K562 (cell line): Measurements from ENCODE around the gene CUX1. TPM values are rescaled to one million over a fixed set of nuclear protein-coding genes. Genes with fewer than 3 reads are reported as not detected.

Source experiments
- ATAC-seq: fragments of 200-7000 bp; cut with Tn5 transposase; 3 replicates; pipeline ENCODE4 v1.9.1; 2020; ENCODE audit warnings: moderate library complexity
- BruUV-seq: library from RNA; stranded (reverse); fragments of 400-500 nt; replicated peaks from 2 replicates; lab custom pipeline; 2021; lab: Mats Ljungman, UMichigan
- CTCF ChIA-PET: fragments of 300-600 bp; formaldehyde crosslinking; extraction: SDS; loops from one replicate; lab custom pipeline; 2021; ENCODE audit warnings: low intra/inter-chr PET ratio; lab: Yijun Ruan, JAX
- POLR2A ChIA-PET: fragments of 300-600, 350-650 bp; sonication (Branson Sonifier 250); formaldehyde crosslinking; extraction: SDS; loops from one replicate; lab custom pipeline; 2021; ENCODE audit warnings: antibody characterized with exemption, inconsistent platforms; lab: Yijun Ruan, JAX
- DNase-seq, 4 experiments: peaks; one replicate each; pipeline versions ENCODE4 v3.0.0 to v3.0.0-alpha.2; 2011 to 2018; ENCODE audit warnings: low spot score in 3 of 4, mixed read lengths in 3 of 4; ENCODE audit errors: extremely low read depth in 1 of 4
- FAIRE-seq: peaks from 2 replicates; lab custom pipeline; 2011; peaks lifted over from hg19 to GRCh38; lab: Jason Lieb, UNC
- H2AFZ ChIP-seq: 2 replicates; pipeline ENCODE4 v1.6.0; 2011; ENCODE audit warnings: low read depth, low read length, control low read depth, inconsistent platforms
- H3K27ac ChIP-seq: fragments of 200-600 bp; 3 replicates; pipeline ENCODE4 v1.8.0; 2011; ENCODE audit warnings: low read depth, mild to moderate bottlenecking, control low read depth, inconsistent platforms, low read length, moderate library complexity, mixed read lengths; ENCODE audit errors: extremely low read depth
- H3K27me3 ChIP-seq, 2 experiments: fragments of 300-600 bp in 1 of 2; 2 replicates in 1 of 2; 3 replicates in 1 of 2; pipeline versions ENCODE4 v1.6.0 to v1.8.0; 2011; ENCODE audit warnings: inconsistent platforms in 2 of 2, low read length in 2 of 2, mild to moderate bottlenecking in 1 of 2, mixed read lengths in 1 of 2, moderate library complexity in 1 of 2; ENCODE audit not compliant: control insufficient read depth in 2 of 2, insufficient read depth in 2 of 2
- H3K36me3 ChIP-seq: fragments of 300-600 bp; 3 replicates; pipeline ENCODE4 v1.8.0; 2011; ENCODE audit warnings: mild to moderate bottlenecking, low read length, inconsistent platforms; ENCODE audit not compliant: control insufficient read depth, insufficient read depth
- H3K4me1 ChIP-seq, 2 experiments: fragments of 200-600 bp in 1 of 2; replicated peaks in 1 of 2; 2 replicates in 1 of 2; 3 replicates in 1 of 2; pipeline versions ENCODE4 v1.5.1 to v1.8.0; 2011; ENCODE audit warnings: inconsistent platforms in 2 of 2, low read length in 2 of 2, mild to moderate bottlenecking in 1 of 2, mixed read lengths in 1 of 2, moderate library complexity in 1 of 2; ENCODE audit not compliant: control insufficient read depth in 2 of 2, insufficient read depth in 2 of 2
- H3K4me2 ChIP-seq: 2 replicates; pipeline ENCODE4 v1.6.1; 2011; ENCODE audit warnings: low read length, control low read depth, inconsistent platforms, mixed read lengths; ENCODE audit not compliant: insufficient read depth
- H3K4me3 ChIP-seq: fragments of 200-600 bp; sonication (generic), shearing (Covaris generic); 2 replicates; pipeline ENCODE4 v1.5.1; 2016; ENCODE audit warnings: control low read depth, inconsistent platforms
- H3K79me2 ChIP-seq: fragments of 200-600 bp; 3 replicates; pipeline ENCODE4 v1.8.0; 2011; ENCODE audit warnings: low read length, inconsistent platforms; ENCODE audit not compliant: control insufficient read depth, insufficient read depth
- H3K9ac ChIP-seq, 2 experiments: 2 replicates each; pipeline versions ENCODE4 v1.6.0 to v1.6.1; 2011; ENCODE audit warnings: low read depth in 2 of 2, low read length in 2 of 2, control low read depth in 1 of 2, inconsistent platforms in 1 of 2, mild to moderate bottlenecking in 1 of 2, mixed read lengths in 1 of 2; ENCODE audit not compliant: insufficient read depth in 1 of 2
- H3K9me1 ChIP-seq: one replicate; pipeline ENCODE4 v1.6.0; 2011; ENCODE audit warnings: inconsistent platforms, mild to moderate bottlenecking, low read length, moderate library complexity; ENCODE audit not compliant: control insufficient read depth, insufficient read depth
- H3K9me3 ChIP-seq: replicated peaks from 2 replicates; pipeline ENCODE4 v1.5.1; 2011; ENCODE audit warnings: low read depth, low read length, inconsistent platforms; ENCODE audit not compliant: control insufficient read depth, insufficient read depth
- H4K20me1 ChIP-seq: replicated peaks from 2 replicates; pipeline ENCODE4 v1.6.1; 2011; ENCODE audit warnings: low read length, inconsistent platforms, mixed read lengths; ENCODE audit not compliant: control insufficient read depth, insufficient read depth
- CBX2 ChIP-seq: fragments of 200-600 bp; sonication (generic); IDR thresholded peaks from one replicate; pipeline ENCODE4 v1.6.1; 2012; ENCODE audit warnings: mild to moderate bottlenecking, low read length, inconsistent platforms; ENCODE audit not compliant: insufficient read depth, poor library complexity, severe bottlenecking
- CBX8 ChIP-seq: fragments of 200-600 bp; sonication (generic); IDR thresholded peaks from 2 replicates; pipeline ENCODE4 v1.6.1; 2012; ENCODE audit warnings: borderline replicate concordance, mixed run types, low read depth, mild to moderate bottlenecking, moderate library complexity, mixed read lengths, low read length, control low read depth, inconsistent platforms; ENCODE audit not compliant: poor library complexity, severe bottlenecking; ENCODE audit errors: extremely low read depth
- CEBPB ChIP-seq: fragments of 450-650 bp; IDR thresholded peaks from 2 replicates; pipeline ENCODE4 v1.6.1; 2016; ENCODE audit warnings: missing genetic modification characterization, missing compliant biosample characterization
- E2F8 ChIP-seq: fragments of 450-650 bp; IDR thresholded peaks from 2 replicates; pipeline ENCODE4 v1.7.1; 2018; ENCODE audit warnings: mild to moderate bottlenecking, low read depth; ENCODE audit not compliant: partially characterized antibody
- FOXJ3 ChIP-seq: sonication (generic); formaldehyde crosslinking; IDR thresholded peaks from 2 replicates; pipeline ENCODE4 v1.4.0; 2020; ENCODE audit warnings: mild to moderate bottlenecking, missing genetic modification reagents
- JUN ChIP-seq, 2 experiments: sonication (generic) in 1 of 2; formaldehyde crosslinking in 1 of 2; IDR thresholded peaks; 2 replicates each; pipeline versions ENCODE4 v1.6.1 to v1.8.0; 2012 to 2022; ENCODE audit warnings: borderline replicate concordance in 2 of 2, mild to moderate bottlenecking in 2 of 2, improper control_type of control experiment in 1 of 2, low read depth in 1 of 2, low read length in 1 of 2, missing genetic modification reagents in 1 of 2
- NKRF ChIP-seq: fragments of 450-650 bp; IDR thresholded peaks from 2 replicates; pipeline ENCODE4 v1.6.1; 2016; ENCODE audit warnings: borderline replicate concordance
- NR3C1 ChIP-seq: sonication (generic); formaldehyde crosslinking; IDR thresholded peaks from 2 replicates; pipeline ENCODE4 v1.8.1; 2022; ENCODE audit warnings: missing genetic modification reagents
- SMAD4 ChIP-seq: fragments of 250-450 bp; sonication (Bioruptor Pico); conservative IDR thresholded peaks from 2 replicates; pipeline ENCODE4 v1.8.0; 2021; ENCODE audit warnings: inconsistent platforms, mild to moderate bottlenecking, moderate library complexity
- TBP ChIP-seq: optimal IDR thresholded peaks from 2 replicates; pipeline ENCODE3; 2011; ENCODE audit warnings: low read depth, low read length, improper control_type of control experiment
- TEAD4 ChIP-seq, 2 experiments: sonication (generic) in 1 of 2; formaldehyde crosslinking in 1 of 2; IDR thresholded peaks; 2 replicates each; pipeline versions ENCODE4 v1.6.1 to v1.8.0; 2012 to 2022; ENCODE audit warnings: borderline replicate concordance in 1 of 2, inconsistent platforms in 1 of 2, low read length in 1 of 2, mild to moderate bottlenecking in 1 of 2, missing genetic modification reagents in 1 of 2
- ZBTB8A ChIP-seq: fragments of 450-650 bp; IDR thresholded peaks from 2 replicates; pipeline ENCODE4 v1.6.1; 2018; ENCODE audit warnings: mild to moderate bottlenecking, moderate library complexity; ENCODE audit not compliant: partially characterized antibody
- ZNF696 ChIP-seq: fragments of 250-450 bp; sonication (Bioruptor Pico); conservative IDR thresholded peaks from 2 replicates; pipeline ENCODE4 v1.4.0; 2020; ENCODE audit warnings: mild to moderate bottlenecking, moderate library complexity
- ZSCAN29 ChIP-seq: fragments of 450-650 bp; IDR thresholded peaks from 2 replicates; pipeline ENCODE4 v1.6.1; 2017
- ZSCAN32 ChIP-seq: fragments of 450-650 bp; formaldehyde crosslinking; IDR thresholded peaks from 2 replicates; pipeline ENCODE4 v1.4.0; 2020; ENCODE audit warnings: mild to moderate bottlenecking, moderate library complexity
- WGBS: fragments of 100-300 bp; shearing (Covaris generic); methylation state at CpG from one replicate; pipeline ENCODE4 v1.1.6; 2016; ENCODE audit warnings: low coverage, mixed read lengths; ENCODE audit not compliant: insufficient coverage; ENCODE audit errors: missing lambda C conversion rate; 5-methylcytosine and 5-hydroxymethylcytosine counted together
- in situ Hi-C: fragments of 300-500 bp; cut with MboI; formaldehyde crosslinking; loops from 4 replicates; pipeline ENCODE4 v1.15.0; 2018; ENCODE audit warnings: inconsistent platforms, mixed read lengths
- intact Hi-C: fragments of 100-400 bp; cut with micrococcal nuclease; formaldehyde crosslinking; loops from 2 replicates; pipeline ENCODE4 v1.14.2; 2022
- polyA plus RNA-seq, 8 experiments: library from polyadenylated mRNA; depleted of rRNA in 4 of 8; stranded (reverse) in 5 of 8; unstranded in 3 of 8; fragments of >200 nt; fragmentation: Nextera tagmentation in 2 of 8; fragmentation: Illumina TruSeq in 1 of 8; extraction: Ambion mirVana in 2 of 8; extraction: Trizol in 1 of 8; gene quantifications; 2 replicates each; pipeline versions ENCODE4 v1.2.1 to v1.2.3, GENCODE V29; 2011 to 2014; ENCODE audit warnings: inconsistent platforms in 1 of 8, missing spikeins in 1 of 8
- total RNA-seq, 7 experiments: library from RNA; depleted of rRNA in 6 of 7; stranded (reverse); fragments of >200 nt in 6 of 7; fragmentation: Illumina TruSeq in 2 of 7; extraction: Trizol in 2 of 7; gene quantifications; 2 replicates each; pipeline versions ENCODE4 v1.2.1 to v1.2.3, GENCODE V29; 2011 to 2021; ENCODE audit warnings: low replicate concordance in 1 of 7
- TF ChIP-seq, protein P1 (sequence below), 2 experiments: fragments of 250-450 bp in 1 of 2; fragments of 450-650 bp in 1 of 2; sonication (Bioruptor Pico) in 1 of 2; IDR thresholded peaks; 2 replicates each; pipeline versions ENCODE4 v1.6.1 to v1.8.0; 2016 to 2021; ENCODE audit warnings: mild to moderate bottlenecking in 2 of 2, moderate library complexity in 2 of 2, missing compliant biosample characterization in 1 of 2, missing genetic modification characterization in 1 of 2

The CUX1 gene
- total and polyA plus RNA-seq, 9 of the 15 experiments (the other 6 are each of a cell fraction or from before 2014, with no cell fraction given), result 3.6 to 55.3 (median 25.2) TPM

GRCh38 chr7:101960323-101960722, 142.9 kb downstream of the CUX1 start:
- H3K79me2 ChIP-seq, result peaks cover 32% of the 10 kb centered on the region; the same call in 2 of the 3 replicates
- POLR2A ChIA-PET, result interaction anchor here (0.7 to 1.4 kb wide), 2 partner anchors 9 to 104 kb away, joined by 3 read pairs; no protein-coding TSS in a partner anchor
- TF ChIP-seq SMAD4 (CRISPR knock-in tag) (no peak), E2F8 (no peak), ZSCAN29 (no peak), CEBPB (tag) (no peak), ZNF696 (CRISPR knock-in tag) (no peak), ZBTB8A (no peak), TEAD4 (IDR thresholded peaks at IDR 0.05; ENCODE audit: low read length) (no peak), TEAD4 (CRISPR knock-in tag; IDR thresholded peaks at IDR 0.05; ENCODE audit: borderline replicate concordance) (no peak), CBX2 (no peak), TBP (no peak), NR3C1 (CRISPR knock-in tag) (no peak), FOXJ3 (CRISPR knock-in tag) (no peak), CBX8 (no peak), JUN (IDR thresholded peaks at IDR 0.05; ENCODE audit: borderline replicate concordance, low read depth, low read length) (no peak), JUN (CRISPR knock-in tag; IDR thresholded peaks at IDR 0.05; ENCODE audit: borderline replicate concordance) (no peak), ZSCAN32 (CRISPR knock-in tag) (no peak), NKRF (no peak)
- TF ChIP-seq, protein P1, sequence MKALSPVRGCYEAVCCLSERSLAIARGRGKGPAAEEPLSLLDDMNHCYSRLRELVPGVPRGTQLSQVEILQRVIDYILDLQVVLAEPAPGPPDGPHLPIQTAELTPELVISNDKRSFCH (CRISPR knock-in tag; IDR thresholded peaks at IDR 0.05), result no peak
- TF ChIP-seq, protein P1 (tag; IDR thresholded peaks at IDR 0.05), result no peak

More at GRCh38 chr7:101960323-101960722, 142.9 kb downstream of the CUX1 start:
- FAIRE-seq (no peak), ATAC-seq (no peak), DNase-seq (no peak)
- no peak overlapping the region for H3K4me3 ChIP-seq
- H3K4me1 ChIP-seq, result peaks cover 0 to 4% of the 10 kb centered on the region in 2 experiments; a peak in 2 of 5 replicates
- 0 out of 3 replicates have a peak, but pooled peaks cover 5% of the 10 kb centered on the region for H3K36me3 ChIP-seq
- 87% methylated on average over 4 of the region's 4 CpGs for WGBS
- H4K20me1 ChIP-seq, result peaks cover 10% of the 10 kb centered on the region; the same call in 1 of the 2 replicates
- BruUV-seq, result no TSS peak
- H3K27me3 ChIP-seq, result no peaks in the 10 kb centered on the region
- in situ Hi-C loops, result no loop called here
- no peak overlapping the region for H3K27ac ChIP-seq
- no peak overlapping the region for H2AFZ ChIP-seq
- CTCF ChIA-PET, result no interaction called here
- peaks cover 3% of the 10 kb centered on the region for H3K9me1 ChIP-seq
- H3K9ac ChIP-seq, result no peak overlapping the region
- H3K4me2 ChIP-seq, result no peak overlapping the region
- intact Hi-C loops, result no loop called here
- no peaks in the 10 kb centered on the region for H3K9me3 ChIP-seq
